GM19025 (cell line): ENCODE results near the gene NIPSNAP2.
A peak's percentile ranks its signal among the peaks of the same experiment; 100 is the strongest.
"Not testable (repeated sequence)": the region's sequence is repeated elsewhere in the genome, so short reads cannot be mapped to it uniquely, and the experiment has no call there.

Experiments
- ATAC-seq: cut with Tn5 transposase; IDR thresholded peaks from one replicate; pipeline ENCODE4 v1.9.1; 2021; ENCODE audit warnings: mild to moderate bottlenecking, low read depth, moderate library complexity; ENCODE audit not compliant: unreplicated experiment

The NIPSNAP2 gene

DNA sequence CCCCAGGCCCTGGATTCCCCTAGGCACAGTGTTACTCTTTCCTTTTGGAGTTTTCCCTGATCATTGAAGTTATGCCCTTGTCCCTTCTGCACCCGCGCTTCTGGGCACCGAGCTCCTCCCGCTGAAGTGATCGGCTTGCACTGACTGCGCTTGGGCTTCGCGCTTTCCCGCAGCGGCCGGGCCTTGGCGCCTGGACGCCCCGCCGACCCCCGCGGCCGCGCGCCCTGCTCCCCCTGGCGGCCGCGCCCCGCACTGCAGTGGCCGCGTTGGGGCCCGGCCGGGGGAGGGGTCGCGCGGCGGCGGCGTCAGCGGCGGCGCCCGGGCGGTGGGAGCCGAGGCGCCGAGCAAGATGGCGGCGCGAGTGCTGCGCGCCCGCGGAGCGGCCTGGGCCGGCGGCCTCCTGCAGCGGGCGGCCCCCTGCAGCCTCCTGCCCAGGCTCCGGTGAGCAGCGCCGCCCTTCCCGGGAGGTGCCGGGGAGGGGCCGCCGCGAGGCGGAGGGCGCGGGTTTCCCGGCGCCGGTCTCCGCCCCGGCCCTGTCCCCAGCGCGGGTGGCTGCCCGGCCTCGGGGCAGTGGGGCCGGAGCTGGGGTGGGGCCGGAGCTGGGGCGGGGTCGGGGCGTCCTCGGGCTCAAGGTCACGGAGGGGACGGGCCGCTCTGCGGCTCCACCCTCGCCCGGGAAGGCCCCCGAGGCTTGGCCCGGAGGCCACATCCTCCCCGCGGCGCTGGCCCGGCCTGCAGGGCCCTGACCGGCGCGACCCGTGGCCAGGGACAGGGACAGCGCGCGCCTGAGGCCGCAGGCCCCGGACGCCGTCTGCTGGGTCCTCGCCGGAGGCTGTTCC, at the start of gene NIPSNAP2:
Gene NIPSNAP2 (plus strand): TSS at position 325 of the 839 bp plus-strand sequence. CDS start 25 bp downstream, at position 350.
- ATAC-seq = peak; percentile 85

DNA sequence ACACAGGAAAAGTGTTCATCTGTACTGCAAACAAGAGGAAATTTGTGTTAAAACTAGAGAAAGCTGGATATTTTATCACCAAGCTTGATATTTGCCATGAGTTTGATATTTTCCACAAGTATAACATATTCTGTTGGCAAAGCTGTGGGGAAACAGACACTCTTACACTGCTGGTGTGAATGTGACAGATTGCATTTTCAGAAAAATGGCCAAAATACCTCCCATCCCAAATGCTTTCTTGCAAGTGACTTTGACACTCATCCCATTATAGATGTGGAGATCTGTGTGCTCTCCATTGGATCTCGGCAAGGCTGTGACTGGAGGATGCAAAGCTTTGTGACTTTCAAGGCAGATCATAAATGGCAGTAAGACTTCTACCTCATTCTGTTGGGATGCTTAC, 46.6 kb upstream of the NIPSNAP2 start:
- no peak for ATAC-seq

DNA sequence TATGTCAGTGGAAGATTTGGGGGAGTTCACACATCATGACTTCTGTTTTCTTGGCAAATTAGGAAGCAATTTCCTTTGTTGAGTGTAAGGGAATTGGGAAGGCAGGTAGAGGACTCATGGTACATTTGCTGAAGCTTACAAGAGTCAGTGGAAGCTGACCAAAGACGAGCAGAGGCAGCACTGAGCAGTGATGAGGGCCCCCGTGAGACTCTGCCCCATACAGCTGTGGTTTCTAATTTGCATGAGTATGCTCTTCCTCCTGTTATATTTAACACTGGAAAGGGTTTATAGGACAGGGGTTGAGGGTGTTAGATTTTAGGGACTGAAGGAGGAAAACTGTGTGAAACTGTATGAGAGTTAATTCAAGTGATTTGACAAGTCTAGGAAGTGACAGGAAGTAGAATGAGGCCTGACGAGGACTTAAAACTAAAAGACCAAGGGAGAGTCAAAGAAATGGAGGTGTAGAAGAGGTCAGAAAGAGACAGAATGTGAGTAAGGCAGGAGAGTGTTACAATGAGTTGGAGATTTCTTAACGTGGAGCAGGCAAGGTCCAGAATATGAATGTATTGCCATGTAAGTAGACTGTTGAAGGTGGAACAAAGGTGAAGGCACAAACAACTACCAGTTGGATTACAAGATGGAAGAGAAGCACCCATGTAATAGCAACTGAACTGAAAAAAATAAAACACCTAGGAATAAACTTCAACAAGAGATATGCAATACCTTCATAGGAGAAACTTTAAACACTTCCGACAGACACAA, 36.2 kb upstream of the NIPSNAP2 start:
- no peak for ATAC-seq

DNA sequence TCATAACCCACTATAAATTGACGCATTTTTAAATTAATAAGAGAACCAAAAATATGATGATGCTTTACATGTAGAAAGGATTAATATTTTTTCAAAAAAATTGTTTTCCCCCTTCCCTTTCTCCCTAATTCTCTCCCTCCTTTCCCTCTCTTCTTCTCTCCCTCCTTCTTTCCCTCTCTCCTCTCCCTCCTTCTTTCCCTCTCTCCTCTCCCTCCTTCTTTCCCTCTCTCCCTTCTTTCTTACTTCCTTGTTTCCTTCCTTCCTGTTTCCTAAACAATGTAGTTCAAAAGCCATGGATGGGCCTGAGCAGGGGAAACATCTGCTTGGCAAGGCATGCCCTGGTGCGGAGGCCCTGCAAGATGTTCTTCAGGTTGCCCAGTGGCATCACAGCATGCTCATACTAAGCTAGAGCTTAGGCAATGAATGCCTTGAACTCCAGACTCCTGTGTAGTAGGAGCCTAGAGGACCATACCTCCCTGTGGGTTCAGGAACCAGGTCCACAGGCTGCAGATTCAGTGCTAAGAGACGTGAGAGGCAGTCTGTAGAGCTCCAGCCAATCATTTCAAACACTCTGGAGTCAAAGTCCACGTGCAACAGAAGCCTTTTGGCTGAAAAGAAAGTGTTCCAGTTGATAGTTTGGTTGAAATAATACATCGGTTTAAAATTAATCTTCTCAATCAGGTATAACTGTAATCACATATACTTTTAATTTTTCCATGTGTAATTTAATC, 32.8 kb upstream of the NIPSNAP2 start:
- ATAC-seq = no peak

DNA sequence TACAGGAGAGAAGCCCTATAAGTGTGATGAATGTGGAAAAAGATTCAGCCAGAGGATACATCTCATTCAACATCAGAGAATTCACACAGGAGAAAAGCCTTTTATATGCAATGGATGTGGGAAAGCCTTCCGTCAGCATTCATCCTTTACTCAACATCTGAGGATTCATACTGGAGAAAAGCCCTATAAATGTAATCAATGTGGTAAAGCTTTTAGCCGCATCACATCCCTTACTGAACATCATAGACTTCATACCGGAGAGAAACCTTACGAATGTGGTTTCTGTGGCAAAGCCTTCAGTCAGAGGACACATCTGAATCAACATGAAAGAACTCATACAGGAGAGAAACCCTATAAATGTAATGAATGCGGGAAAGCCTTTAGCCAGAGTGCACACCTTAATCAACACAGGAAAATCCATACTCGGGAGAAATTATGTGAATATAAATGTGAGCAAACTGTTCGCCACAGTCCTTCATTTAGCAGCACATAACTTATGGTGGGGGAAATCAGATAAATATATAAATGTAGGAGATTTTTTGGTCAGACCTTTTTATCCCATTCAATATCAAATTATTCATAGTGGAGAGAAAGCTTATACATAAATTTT, 24.8 kb upstream of the NIPSNAP2 start:
- no peak for ATAC-seq

DNA sequence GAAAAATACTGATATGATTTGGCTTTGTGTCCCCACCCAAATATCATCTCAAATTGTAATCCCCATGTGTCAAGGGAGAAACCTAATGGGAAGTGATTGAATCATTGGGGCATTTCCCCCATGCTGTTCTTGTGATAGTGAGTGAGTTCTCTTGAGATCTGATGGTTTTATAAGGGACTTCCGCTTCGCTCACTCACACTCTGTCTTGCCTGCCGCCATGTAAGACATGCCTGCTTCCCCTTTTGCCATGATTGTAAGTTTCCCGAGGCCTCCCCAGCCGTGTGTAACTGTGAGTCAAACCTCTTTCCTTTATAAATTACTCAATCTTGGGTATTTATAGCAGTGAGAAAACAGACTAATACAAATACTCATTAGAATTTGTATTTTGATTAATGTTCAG, 17.8 kb upstream of the NIPSNAP2 start:
- ATAC-seq = no peak

DNA sequence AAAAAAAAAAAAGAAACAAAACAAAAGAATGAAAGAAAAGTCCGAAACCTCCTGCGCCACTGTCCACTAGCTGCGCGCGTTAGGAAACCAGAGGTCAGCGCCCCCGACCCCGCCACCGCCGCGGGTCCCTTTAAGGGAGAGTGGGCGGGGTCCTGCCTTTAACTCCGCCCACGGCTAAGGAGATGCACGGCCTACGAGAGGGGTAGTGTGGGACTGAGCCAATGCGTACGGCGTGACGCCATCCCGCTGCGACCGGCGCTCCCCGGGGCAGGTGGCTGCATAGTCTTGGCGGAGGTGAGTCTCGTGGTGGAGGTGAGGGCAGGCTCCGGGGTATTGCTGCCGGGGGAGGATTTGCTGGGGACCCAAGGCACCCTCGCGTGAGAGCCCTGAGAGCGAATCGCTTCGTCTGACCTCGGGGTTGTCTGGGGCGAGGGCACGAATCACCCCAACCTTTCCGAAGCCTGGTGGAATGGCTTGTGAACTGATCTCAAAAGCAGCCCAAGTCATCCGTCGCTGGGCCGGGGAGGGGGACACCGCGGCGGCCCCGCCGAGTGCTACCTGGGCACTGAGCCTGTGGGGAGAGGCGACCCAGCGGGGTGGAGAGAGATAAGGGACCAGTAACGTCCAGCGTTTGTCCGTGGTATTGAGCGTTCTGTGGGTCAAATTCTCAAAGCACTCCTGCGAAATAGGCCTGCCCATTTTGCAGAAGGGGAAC, 12.6 kb upstream of the NIPSNAP2 start, which contains the start of gene MRPS17:
Gene MRPS17 (plus strand): TSS at position 241 of the 715 bp plus-strand sequence. CDS start 1,319 bp downstream, outside the sequence.
- ATAC-seq = peak; percentile 100

DNA sequence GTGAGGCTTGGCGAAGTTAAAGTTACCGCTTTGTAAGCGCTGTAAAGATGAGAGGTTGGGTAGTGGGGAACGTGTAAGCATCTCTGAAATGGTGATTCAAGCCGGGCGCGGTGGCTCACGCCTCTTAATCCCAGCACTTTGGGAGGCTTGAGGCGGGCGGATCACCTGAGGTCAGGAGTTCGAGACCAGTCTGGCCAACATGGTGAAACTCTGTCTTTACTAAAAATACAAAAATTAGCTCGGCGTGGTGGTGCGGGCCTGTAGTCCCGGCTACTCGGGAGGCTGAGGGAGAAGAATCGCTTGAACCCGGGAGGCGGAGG, 12.1 kb upstream of the NIPSNAP2 start:
- not testable (repeated sequence) for ATAC-seq

DNA sequence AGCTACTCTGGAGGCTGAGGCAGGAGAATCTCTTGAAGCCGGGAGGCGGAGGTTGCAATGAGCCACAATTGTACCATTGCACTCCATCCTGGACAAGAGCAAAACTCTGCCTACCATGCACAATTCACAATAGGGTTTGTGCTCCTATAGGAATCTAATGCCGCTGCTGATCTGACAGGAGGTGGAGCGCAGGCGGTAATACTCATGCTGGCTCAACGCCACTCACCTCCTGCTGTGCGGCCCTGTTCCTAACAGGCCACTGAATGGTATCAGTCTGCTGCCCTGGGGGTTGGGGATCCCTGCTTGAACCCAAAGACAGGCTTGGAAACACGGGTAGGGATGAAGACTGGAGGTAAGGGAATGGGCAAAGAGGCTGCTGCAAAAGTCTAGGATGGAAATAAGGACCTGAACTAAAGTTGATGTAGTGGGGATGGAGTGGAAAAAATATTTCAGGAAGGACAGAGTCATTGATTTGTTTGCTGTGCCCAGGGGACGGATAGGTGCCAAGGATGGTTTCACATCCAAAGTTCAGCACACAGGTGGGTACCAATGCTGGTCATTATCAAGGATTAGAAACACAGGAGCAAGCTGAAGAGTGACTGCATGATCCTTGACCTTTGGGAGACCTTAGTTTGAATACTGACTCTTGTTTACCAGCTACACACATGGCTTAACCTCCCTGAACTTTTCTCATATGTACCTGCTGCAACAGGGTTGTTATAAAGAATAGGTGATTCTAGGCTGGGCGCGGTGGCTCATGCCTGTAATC, 10.5 kb upstream of the NIPSNAP2 start:
- ATAC-seq = no peak

DNA sequence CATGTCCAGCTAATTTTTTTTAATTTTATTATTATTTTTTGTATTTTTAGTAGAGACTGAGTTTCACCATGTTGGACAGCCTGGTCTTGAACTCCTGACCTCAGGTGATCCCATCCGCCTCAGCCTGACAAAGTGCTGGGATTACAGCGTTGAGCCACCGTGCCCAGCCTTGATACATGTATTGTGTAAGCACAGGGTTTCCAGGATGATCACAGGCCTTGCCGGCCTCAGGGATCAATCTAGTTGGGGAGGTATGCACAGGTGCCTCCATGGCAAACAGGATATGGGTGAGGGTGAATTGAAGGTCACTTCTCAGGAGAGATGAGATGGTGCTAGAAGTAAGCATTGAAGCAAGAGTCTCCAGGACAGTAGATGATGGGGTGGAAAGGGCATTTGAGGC, 7.2 kb upstream of the NIPSNAP2 start:
- ATAC-seq = no peak

DNA sequence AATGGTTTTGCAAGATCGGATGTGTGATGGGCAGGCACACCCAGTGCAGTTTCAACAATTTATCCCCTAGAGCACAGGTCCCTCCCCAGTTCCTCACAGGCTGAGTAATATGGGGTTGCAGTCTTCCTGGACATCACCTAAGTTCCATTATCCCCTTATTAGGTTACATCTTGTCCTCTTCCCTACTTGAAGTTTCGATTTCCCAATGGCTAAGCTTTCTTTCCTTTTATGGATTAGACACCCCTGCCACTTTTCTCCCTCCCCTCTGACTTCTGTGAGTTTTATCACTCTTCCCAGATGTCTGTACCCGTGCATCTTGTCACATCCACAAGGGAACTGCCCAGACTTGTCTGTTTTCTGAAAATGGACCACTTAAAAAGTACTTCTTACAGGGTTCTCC, 2.4 kb upstream of the NIPSNAP2 start:
- no peak for ATAC-seq

DNA sequence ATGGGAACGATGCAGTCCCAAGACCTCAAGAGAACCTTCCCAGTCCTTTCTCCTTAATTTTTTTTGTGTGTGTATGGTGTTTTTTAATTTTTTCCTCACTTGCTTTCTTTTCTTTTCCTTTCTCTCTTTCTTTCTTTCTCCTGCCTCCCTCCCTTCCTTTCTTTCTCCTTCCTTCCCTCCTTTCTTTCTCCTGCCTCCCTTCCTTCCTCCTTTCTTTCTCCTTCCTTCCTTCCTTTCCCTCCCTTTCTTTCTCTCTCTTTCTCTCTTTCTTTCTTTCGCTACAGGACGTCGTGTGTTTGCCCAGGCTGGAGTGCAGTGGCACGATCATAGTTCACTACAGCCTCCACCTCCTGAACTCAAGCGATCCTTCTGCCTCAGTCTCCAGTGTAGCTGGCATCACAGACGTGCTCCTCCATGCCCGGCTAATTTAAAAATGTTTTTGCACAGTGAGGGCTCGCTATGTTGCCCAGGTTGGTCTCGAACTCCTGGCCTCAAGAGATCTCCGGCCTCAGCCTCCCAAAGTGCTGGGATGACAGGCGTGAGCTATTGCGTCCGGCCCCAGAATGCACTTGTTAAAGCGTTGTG, 709 bp upstream of the NIPSNAP2 start:
- ATAC-seq = no peak

DNA sequence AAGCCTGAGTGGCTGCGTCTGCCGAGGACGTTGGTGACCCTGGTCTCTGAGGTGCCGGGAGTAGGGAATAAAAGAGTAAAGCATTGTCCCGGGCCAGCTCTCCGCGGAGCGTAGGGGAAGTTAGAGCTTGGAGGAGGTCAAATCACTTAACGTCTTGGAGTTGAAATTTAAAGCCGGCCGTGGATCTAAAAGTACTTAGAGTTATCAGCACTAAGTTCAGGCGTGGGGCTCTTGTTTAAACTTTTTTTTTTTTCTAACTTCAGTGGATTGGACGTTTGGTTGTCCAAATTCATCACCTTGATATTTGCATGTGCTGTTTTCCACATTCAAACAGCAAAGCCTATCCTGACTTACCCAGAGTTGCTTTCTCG, 700 bp downstream of the NIPSNAP2 start:
- no peak for ATAC-seq

DNA sequence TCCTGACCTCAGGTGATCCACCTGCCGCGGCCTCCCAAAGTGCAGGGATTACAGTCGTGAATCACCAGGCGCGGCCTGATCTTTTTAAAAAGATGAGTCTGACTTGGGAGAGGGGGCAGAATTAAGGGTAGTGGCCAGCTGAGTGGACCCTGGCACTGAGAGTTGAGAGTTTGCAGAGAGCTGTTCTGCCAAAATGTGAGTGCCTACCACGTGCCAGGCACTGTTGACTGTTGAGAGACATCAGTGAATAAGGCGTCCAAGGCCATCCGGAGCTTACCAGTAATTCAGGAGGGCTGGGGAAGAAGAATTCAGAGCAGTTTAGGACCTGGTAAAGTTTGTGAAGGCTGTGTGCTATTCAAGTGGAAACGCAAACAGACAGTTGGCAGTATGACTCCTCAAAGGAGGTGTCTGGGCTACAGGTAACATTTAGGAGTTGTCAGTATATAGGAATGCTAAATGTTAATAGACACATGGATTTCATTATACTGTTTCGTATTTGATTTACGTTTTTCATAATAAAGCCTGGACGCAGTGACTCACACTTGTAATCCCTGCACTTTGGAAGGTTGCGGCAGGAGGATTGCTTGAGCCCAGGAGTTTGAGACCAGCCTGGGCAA, 1.5 kb downstream of the NIPSNAP2 start:
- no peak for ATAC-seq

DNA sequence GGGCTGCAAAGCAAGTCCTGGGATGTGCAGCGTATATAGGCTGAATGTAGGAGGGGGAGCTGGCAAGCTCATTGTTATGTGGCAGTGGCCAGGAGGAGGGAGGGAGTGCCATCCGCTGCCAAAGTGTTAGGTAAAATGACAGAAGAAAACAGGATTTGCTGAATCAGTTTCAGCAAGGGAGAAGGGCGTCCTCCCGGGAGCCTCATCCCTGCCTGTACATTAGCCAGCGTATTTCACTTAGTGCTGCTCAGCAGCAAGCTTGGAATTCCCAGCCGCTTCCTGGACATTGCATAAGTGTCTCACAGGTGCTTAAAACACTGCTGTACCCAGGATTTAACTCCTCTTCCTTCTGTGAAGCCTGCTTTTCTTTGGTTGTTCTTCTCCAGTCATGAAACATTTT, 2.5 kb downstream of the NIPSNAP2 start:
- ATAC-seq = no peak

DNA sequence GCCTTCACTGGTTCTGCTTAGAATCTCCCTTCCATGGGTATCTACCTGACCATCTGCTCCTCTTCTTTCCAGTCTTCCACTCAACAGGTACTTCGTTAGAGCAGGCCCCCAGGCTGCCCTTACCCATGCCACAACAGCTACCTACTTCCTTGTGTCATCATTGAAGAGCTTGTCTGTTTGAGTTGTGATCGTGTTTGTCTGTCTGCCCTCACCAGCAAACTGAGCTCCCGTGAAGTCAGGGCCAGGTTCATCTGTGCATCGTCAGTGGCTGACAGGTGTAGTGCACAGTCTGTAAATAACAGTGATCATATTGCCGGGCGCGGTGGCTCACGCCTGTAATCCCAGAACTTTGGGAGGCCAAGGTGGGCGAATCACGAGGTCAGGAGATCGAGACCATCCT, 5.0 kb downstream of the NIPSNAP2 start:
- ATAC-seq = no peak

DNA sequence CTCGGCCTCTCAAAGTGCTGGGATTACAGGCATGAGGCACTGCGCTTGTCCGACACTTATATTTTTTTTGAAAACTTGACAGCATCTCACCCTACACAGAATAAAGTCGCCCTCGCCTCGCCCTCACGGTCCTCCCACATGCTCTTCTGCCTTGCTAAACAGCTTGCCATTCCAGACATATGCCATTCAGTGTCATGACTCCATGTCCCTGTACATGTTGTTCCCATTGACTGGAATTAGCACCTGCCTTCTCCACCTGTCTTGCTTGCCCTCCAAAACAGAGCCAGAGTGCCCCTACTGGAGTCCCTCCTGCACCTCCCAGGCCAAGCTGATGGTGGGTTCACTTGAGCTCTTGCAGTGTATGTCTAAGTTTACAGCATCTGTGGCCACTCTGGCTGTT, 6.2 kb downstream of the NIPSNAP2 start:
- no peak for ATAC-seq

DNA sequence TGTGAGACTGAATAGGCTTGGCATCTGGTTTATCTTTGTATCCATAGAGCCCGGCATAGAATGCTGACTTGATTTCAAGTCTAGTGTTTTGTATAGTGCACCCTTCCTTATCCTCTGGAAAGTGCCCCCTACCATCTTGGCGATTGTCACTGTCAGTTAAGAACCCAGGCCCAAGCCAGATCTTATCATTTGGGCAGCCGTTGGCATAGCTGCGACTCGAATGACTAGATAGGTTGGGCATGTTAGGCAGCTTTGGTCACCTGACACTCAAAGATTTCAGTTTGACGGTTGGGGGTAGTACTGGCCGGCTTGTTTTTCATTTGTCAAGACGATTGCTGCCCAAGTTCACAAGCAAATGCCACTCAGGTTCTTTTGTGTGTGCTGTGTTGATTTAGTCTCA, 6.6 kb downstream of the NIPSNAP2 start:
- ATAC-seq = no peak
